GM12878 (cell line): ENCODE data around the gene DENND10.

ENCODE experiments used
- CHD1 ChIP-seq: IDR thresholded peaks from 2 replicates; pipeline ENCODE4 v1.6.1; 2012; ENCODE audit warnings: low read depth, low read length, improper control_type of control experiment
- EP300 ChIP-seq, 2 experiments: fragments of 150-350 bp in 1 of 2; IDR thresholded peaks; 2 replicates each; pipeline ENCODE4 v1.6.1; 2011 to 2012; ENCODE audit warnings: low read depth in 2 of 2, low read length in 2 of 2, borderline replicate concordance in 1 of 2, improper control_type of control experiment in 1 of 2, inconsistent platforms in 1 of 2; ENCODE audit not compliant: control insufficient read depth in 1 of 2
- NBN ChIP-seq: fragments of 450-650 bp; IDR thresholded peaks from 2 replicates; pipeline ENCODE4 v1.6.1; 2016
- POLR2A ChIP-seq: IDR thresholded peaks from 2 replicates; pipeline ENCODE4 v1.6.1; 2011; ENCODE audit warnings: low read depth, mild to moderate bottlenecking, low read length
- TF ChIP-seq, protein P1 (sequence below): fragments of 450-650 bp; IDR thresholded peaks from 2 replicates; pipeline ENCODE4 v1.6.1; 2017; ENCODE audit warnings: antibody characterized with exemption, mild to moderate bottlenecking, moderate library complexity

DNA sequence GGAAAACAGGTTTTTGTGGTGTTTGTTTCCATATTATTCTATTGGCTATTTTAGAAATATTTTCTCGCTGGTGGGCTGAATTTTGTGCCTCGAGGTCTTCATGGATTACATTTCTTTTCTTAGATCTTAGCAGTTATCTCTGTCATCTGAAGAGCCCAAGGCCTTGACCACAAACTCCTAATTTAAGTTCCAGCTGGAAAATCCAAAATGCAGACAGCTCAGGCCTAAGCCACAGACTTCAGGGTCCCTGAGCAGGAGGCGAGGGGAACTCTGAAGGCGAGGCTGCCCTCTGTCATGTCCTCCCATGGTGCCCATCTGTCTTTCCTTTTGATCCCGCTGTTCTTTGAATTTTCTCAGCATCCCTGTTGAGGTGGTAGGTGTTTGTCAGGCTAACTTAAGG lies 14.3 kb downstream of the DENND10 start:
- TF ChIP-seq EP300 (IDR thresholded peaks at IDR 0.05; ENCODE audit: borderline replicate concordance in 1 of 2, control insufficient read depth in 1 of 2, low read depth in 2 of 2, low read length in 2 of 2) (no peak), POLR2A (no peak), CHD1 (no peak), NBN (no peak)
- TF ChIP-seq, protein P1, sequence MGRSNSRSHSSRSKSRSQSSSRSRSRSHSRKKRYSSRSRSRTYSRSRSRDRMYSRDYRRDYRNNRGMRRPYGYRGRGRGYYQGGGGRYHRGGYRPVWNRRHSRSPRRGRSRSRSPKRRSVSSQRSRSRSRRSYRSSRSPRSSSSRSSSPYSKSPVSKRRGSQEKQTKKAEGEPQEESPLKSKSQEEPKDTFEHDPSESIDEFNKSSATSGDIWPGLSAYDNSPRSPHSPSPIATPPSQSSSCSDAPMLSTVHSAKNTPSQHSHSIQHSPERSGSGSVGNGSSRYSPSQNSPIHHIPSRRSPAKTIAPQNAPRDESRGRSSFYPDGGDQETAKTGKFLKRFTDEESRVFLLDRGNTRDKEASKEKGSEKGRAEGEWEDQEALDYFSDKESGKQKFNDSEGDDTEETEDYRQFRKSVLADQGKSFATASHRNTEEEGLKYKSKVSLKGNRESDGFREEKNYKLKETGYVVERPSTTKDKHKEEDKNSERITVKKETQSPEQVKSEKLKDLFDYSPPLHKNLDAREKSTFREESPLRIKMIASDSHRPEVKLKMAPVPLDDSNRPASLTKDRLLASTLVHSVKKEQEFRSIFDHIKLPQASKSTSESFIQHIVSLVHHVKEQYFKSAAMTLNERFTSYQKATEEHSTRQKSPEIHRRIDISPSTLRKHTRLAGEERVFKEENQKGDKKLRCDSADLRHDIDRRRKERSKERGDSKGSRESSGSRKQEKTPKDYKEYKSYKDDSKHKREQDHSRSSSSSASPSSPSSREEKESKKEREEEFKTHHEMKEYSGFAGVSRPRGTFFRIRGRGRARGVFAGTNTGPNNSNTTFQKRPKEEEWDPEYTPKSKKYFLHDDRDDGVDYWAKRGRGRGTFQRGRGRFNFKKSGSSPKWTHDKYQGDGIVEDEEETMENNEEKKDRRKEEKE, result no peak
